ENCODE results near the gene THRAP3. TPM values are rescaled to one million over a fixed set of nuclear protein-coding genes. Genes with fewer than 3 reads are reported as not detected.
A peak's percentile ranks its signal among the peaks of the same experiment; 100 is the strongest.
"Not testable (repeated sequence)": the region's sequence is repeated elsewhere in the genome, so short reads cannot be mapped to it uniquely, and the experiment has no call there.

Gene THRAP3
- total RNA-seq, 2 experiments from 2014 or later, result 149 to 182 TPM

GRCh38 chr1:36252482-36252824 lies 28.2 kb downstream of the THRAP3 start:
- H3K27ac Mint-ChIP-seq; ATAC-seq; H3K9me3 Mint-ChIP-seq (ENCODE audit: low read depth); DNase-seq; H3K4me3 Mint-ChIP-seq; H3K27me3 Mint-ChIP-seq; POLR2A ChIA-PET; CTCF ChIA-PET; intact Hi-C loops (cut with DNase I, micrococcal nuclease): not testable (repeated sequence)
- H3K4me1 Mint-ChIP-seq, result peaks cover 64% of the 10 kb centered on the region
- peaks cover 31% of the 10 kb centered on the region for H3K36me3 Mint-ChIP-seq (ENCODE audit: low read depth)

- Mint-ChIP-seq H3K27me3 (no peaks in the 10 kb centered on the region), H3K4me3 (no peak overlapping the region), H3K36me3 (ENCODE audit: low read depth) (peaks cover 26% of the 10 kb centered on the region), H3K9me3 (ENCODE audit: low read depth) (no peaks in the 10 kb centered on the region), H3K27ac (peak overlapping the region; percentile 6), H3K4me1 (peaks cover 65% of the 10 kb centered on the region)
- no peak for ATAC-seq
- ChIA-PET POLR2A (no interaction called here), CTCF (interaction anchor here (0.6 to 1.6 kb wide), 2 partner anchors 67 to 169 kb away, joined by 3 to 4 read pairs; no protein-coding TSS in a partner anchor)
- intact Hi-C loops (cut with DNase I, micrococcal nuclease), result no loop called here
- DNase-seq, result no peak
Measured at GRCh38 chr1:36253161-36253862, 29.1 kb downstream of the THRAP3 start.

- intact Hi-C loops (cut with DNase I, micrococcal nuclease), result no loop called here
- DNase-seq (no peak), ATAC-seq (no peak)
- no peaks in the 10 kb centered on the region for H3K9me3 Mint-ChIP-seq (ENCODE audit: low read depth)
- H3K36me3 Mint-ChIP-seq (ENCODE audit: low read depth), result peaks cover 24% of the 10 kb centered on the region
- POLR2A ChIA-PET, result no interaction called here
- H3K27me3 Mint-ChIP-seq, result no peaks in the 10 kb centered on the region
- H3K4me1 Mint-ChIP-seq, result peaks cover 45% of the 10 kb centered on the region
- no peak overlapping the region for H3K4me3 Mint-ChIP-seq
- no peak overlapping the region for H3K27ac Mint-ChIP-seq
- CTCF ChIA-PET, result interaction anchor here (0.6 kb wide), 1 partner anchor 96 kb away, joined by 3 read pairs; no protein-coding TSS in a partner anchor
Measured at GRCh38 chr1:36256558-36257374, 32.5 kb downstream of the THRAP3 start.

- POLR2A ChIA-PET, result no interaction called here
- CTCF ChIA-PET, result no interaction called here
- Mint-ChIP-seq H3K27me3 (no peaks in the 10 kb centered on the region), H3K4me3 (no peak overlapping the region), H3K27ac (no peak overlapping the region), H3K9me3 (ENCODE audit: low read depth) (no peaks in the 10 kb centered on the region), H3K4me1 (peaks cover 43% of the 10 kb centered on the region), H3K36me3 (ENCODE audit: low read depth) (peaks cover 26% of the 10 kb centered on the region)
- intact Hi-C loops (cut with DNase I, micrococcal nuclease), result no loop called here
- DNase-seq, result peak; percentile 33
- ATAC-seq, result peak; percentile 60
Measured at GRCh38 chr1:36257375-36257767, 33.1 kb downstream of the THRAP3 start.

GRCh38 chr1:36258960-36259344 lies 34.7 kb downstream of the THRAP3 start:
- Mint-ChIP-seq H3K4me3 (no peak overlapping the region), H3K27ac (no peak overlapping the region), H3K4me1 (peaks cover 35% of the 10 kb centered on the region), H3K27me3 (no peaks in the 10 kb centered on the region), H3K36me3 (ENCODE audit: low read depth) (peaks cover 30% of the 10 kb centered on the region), H3K9me3 (ENCODE audit: low read depth) (no peaks in the 10 kb centered on the region)
- ATAC-seq (no peak), DNase-seq (no peak)
- CTCF ChIA-PET, result interaction anchor here (0.6 to 1.4 kb wide), 5 partner anchors 15 to 588 kb away, joined by 3 to 5 read pairs (median 4); partner anchors contain the start of gene THRAP3
- intact Hi-C loops (cut with DNase I, micrococcal nuclease), result loop anchor here in 1 of 2 experiments (2.0 kb wide), 1 partner anchor 18 kb away; no protein-coding TSS in a partner anchor
- POLR2A ChIA-PET, result no interaction called here

GRCh38 chr1:36268981-36269380 lies 44.7 kb downstream of the THRAP3 start:
- Mint-ChIP-seq H3K27me3 (no peaks in the 10 kb centered on the region), H3K4me3 (no peak overlapping the region), H3K36me3 (ENCODE audit: low read depth) (peaks cover 33% of the 10 kb centered on the region), H3K27ac (no peak overlapping the region), H3K9me3 (ENCODE audit: low read depth) (no peaks in the 10 kb centered on the region), H3K4me1 (peaks cover 17% of the 10 kb centered on the region)
- intact Hi-C loops (cut with DNase I, micrococcal nuclease), result no loop called here
- POLR2A ChIA-PET, result interaction anchor here (0.6 to 1.2 kb wide), 2 partner anchors 109 to 152 kb away, joined by 3 read pairs; no protein-coding TSS in a partner anchor
- CTCF ChIA-PET, result interaction anchor here (0.9 to 3.0 kb wide), 5 partner anchors 9 to 35 kb away, joined by 3 to 11 read pairs (median 6); no protein-coding TSS in a partner anchor
- DNase-seq (no peak), ATAC-seq (no peak)

GRCh38 chr1:36269408-36269838 lies 45.2 kb downstream of the THRAP3 start:
- Mint-ChIP-seq H3K36me3 (ENCODE audit: low read depth) (peaks cover 32% of the 10 kb centered on the region), H3K4me3 (no peak overlapping the region), H3K27me3 (no peaks in the 10 kb centered on the region), H3K27ac (no peak overlapping the region), H3K9me3 (ENCODE audit: low read depth) (no peaks in the 10 kb centered on the region), H3K4me1 (peaks cover 15% of the 10 kb centered on the region)
- no peak for DNase-seq
- ChIA-PET CTCF (interaction anchor here (0.9 to 3.0 kb wide), 5 partner anchors 9 to 35 kb away, joined by 3 to 11 read pairs (median 6); no protein-coding TSS in a partner anchor), POLR2A (interaction anchor here (0.6 to 1.2 kb wide), 3 partner anchors 22 to 153 kb away, joined by 3 to 5 read pairs (median 3); no protein-coding TSS in a partner anchor)
- intact Hi-C loops (cut with DNase I, micrococcal nuclease), result no loop called here
- no peak for ATAC-seq

- Mint-ChIP-seq H3K27me3 (no peaks in the 10 kb centered on the region), H3K9me3 (ENCODE audit: low read depth) (no peaks in the 10 kb centered on the region), H3K4me3 (no peak overlapping the region), H3K4me1 (peaks cover 5% of the 10 kb centered on the region), H3K36me3 (ENCODE audit: low read depth) (peaks cover 30% of the 10 kb centered on the region), H3K27ac (no peak overlapping the region)
- DNase-seq, result no peak
- POLR2A ChIA-PET, result no interaction called here
- CTCF ChIA-PET, result interaction anchor here (0.9 kb wide), 1 partner anchor 27 kb away, joined by 3 read pairs; no protein-coding TSS in a partner anchor
- ATAC-seq, result no peak
- intact Hi-C loops (cut with DNase I, micrococcal nuclease), result loop anchor here in 1 of 2 experiments (5.0 kb wide), 1 partner anchor 36 kb away; no protein-coding TSS in a partner anchor
Measured at GRCh38 chr1:36273024-36273423, 48.8 kb downstream of the THRAP3 start.

GRCh38 chr1:36274201-36274600 lies 50.0 kb downstream of the THRAP3 start:
- H3K27ac Mint-ChIP-seq, result no peak overlapping the region
- H3K4me1 Mint-ChIP-seq, result peaks cover 9% of the 10 kb centered on the region
- POLR2A ChIA-PET, result no interaction called here
- CTCF ChIA-PET, result interaction anchor here (0.6 to 0.8 kb wide), 2 partner anchors 12 to 27 kb away, joined by 3 read pairs; no protein-coding TSS in a partner anchor
- H3K27me3 Mint-ChIP-seq, result no peaks in the 10 kb centered on the region
- peaks cover 22% of the 10 kb centered on the region for H3K36me3 Mint-ChIP-seq (ENCODE audit: low read depth)
- DNase-seq (no peak), ATAC-seq (no peak)
- intact Hi-C loops (cut with DNase I, micrococcal nuclease), result loop anchor here in 1 of 2 experiments (5.0 kb wide), 1 partner anchor 37 kb away; no protein-coding TSS in a partner anchor
- H3K4me3 Mint-ChIP-seq, result no peak overlapping the region
- no peaks in the 10 kb centered on the region for H3K9me3 Mint-ChIP-seq (ENCODE audit: low read depth)

- Mint-ChIP-seq H3K27ac (no peak overlapping the region), H3K4me3 (no peak overlapping the region), H3K27me3 (no peaks in the 10 kb centered on the region), H3K4me1 (peaks cover 33% of the 10 kb centered on the region), H3K9me3 (ENCODE audit: low read depth) (no peaks in the 10 kb centered on the region), H3K36me3 (ENCODE audit: low read depth) (peaks cover 17% of the 10 kb centered on the region)
- ATAC-seq (no peak), DNase-seq (no peak)
- intact Hi-C loops (cut with DNase I, micrococcal nuclease), result no loop called here
- ChIA-PET POLR2A (interaction anchor here (0.7 kb wide), 1 partner anchor 40 kb away, joined by 3 read pairs; no protein-coding TSS in a partner anchor), CTCF (interaction anchor here (0.7 to 1.7 kb wide), 2 partner anchors 9 to 97 kb away, joined by 4 to 7 read pairs; no protein-coding TSS in a partner anchor)
Measured at GRCh38 chr1:36276688-36277087, 52.4 kb downstream of the THRAP3 start.

GRCh38 chr1:36279110-36279788 lies 55.0 kb downstream of the THRAP3 start:
- Mint-ChIP-seq H3K4me3 (no peak overlapping the region), H3K4me1 (peaks cover 40% of the 10 kb centered on the region), H3K9me3 (ENCODE audit: low read depth) (no peaks in the 10 kb centered on the region), H3K27me3 (no peaks in the 10 kb centered on the region), H3K27ac (peak overlapping the region; percentile 81), H3K36me3 (ENCODE audit: low read depth) (peaks cover 18% of the 10 kb centered on the region)
- ChIA-PET POLR2A (no interaction called here), CTCF (interaction anchor here (0.8 to 2.4 kb wide), 10 partner anchors 10 to 145 kb away, joined by 3 to 7 read pairs (median 3); partner anchors contain the start of genes THRAP3 and TRAPPC3)
- DNase-seq (no peak), ATAC-seq (no peak)
- intact Hi-C loops (cut with DNase I, micrococcal nuclease), result no loop called here
